ENCODE results near the gene MSH3. TPM values are rescaled to one million over a fixed set of nuclear protein-coding genes. Genes with fewer than 3 reads are reported as not detected.

Gene MSH3
- total RNA-seq, 1 donor from 2014 or later: 15.4 TPM

- Histone ChIP-seq H3K27me3 (ENCODE audit: insufficient read depth, low read length) (no peaks in the 10 kb centered on the region), H3K79me2 (ENCODE audit: insufficient read depth, low read length) (no peaks in the 10 kb centered on the region), H3K4me1 (ENCODE audit: insufficient read depth, low read length) (peaks cover 4% of the 10 kb centered on the region), H3K9ac (ENCODE audit: low read length) (no peak overlapping the region), H3K27ac (ENCODE audit: low read depth, low read length) (no peak overlapping the region), H4K20me1 (ENCODE audit: insufficient read depth, low read length) (no peaks in the 10 kb centered on the region), H3K9me3 (ENCODE audit: insufficient read depth, low read depth, low read length) (no peaks in the 10 kb centered on the region), H3K4me3 (ENCODE audit: insufficient read depth, low read depth, low read length) (no peak overlapping the region), H2AFZ (ENCODE audit: low read depth, low read length) (no peak overlapping the region), H3K4me2 (ENCODE audit: low read length) (peak overlapping the region; percentile 17), H3K36me3 (ENCODE audit: insufficient read depth, low read length) (no peaks in the 10 kb centered on the region)
- no peak for TF ChIP-seq CTCF (IDR thresholded peaks at IDR 0.05; ENCODE audit: insufficient read depth, low read depth, low read length)
- no peak for TF ChIP-seq EZH2 (IDR thresholded peaks at IDR 0.05; ENCODE audit: insufficient read depth, low read length)
- no peak overlapping the region for H3K27ac Mint-ChIP-seq (ENCODE audit: unreplicated experiment)
- DNase-seq (ENCODE audit: low read depth) (no peak), FAIRE-seq (no peak)
- H3K36me3 Mint-ChIP-seq (ENCODE audit: low read depth, unreplicated experiment): no peaks in the 10 kb centered on the region
- peaks cover 10% of the 10 kb centered on the region for H3K4me1 Mint-ChIP-seq (ENCODE audit: low read depth, unreplicated experiment)
- H3K27me3 Mint-ChIP-seq (ENCODE audit: low read depth, unreplicated experiment): no peaks in the 10 kb centered on the region
- no peaks in the 10 kb centered on the region for H3K9me3 Mint-ChIP-seq (ENCODE audit: unreplicated experiment)
- H3K4me3 Mint-ChIP-seq (ENCODE audit: unreplicated experiment): no peak overlapping the region
Observed at GRCh38 chr5:80919678-80920196, 265.3 kb downstream of the MSH3 start.

GRCh38 chr5:80920333-80920732 lies 265.9 kb downstream of the MSH3 start:
- no peak overlapping the region for H3K9ac ChIP-seq (ENCODE audit: low read length)
- Mint-ChIP-seq H3K27me3 (ENCODE audit: low read depth, unreplicated experiment) (no peaks in the 10 kb centered on the region), H3K36me3 (ENCODE audit: low read depth, unreplicated experiment) (no peaks in the 10 kb centered on the region), H3K27ac (ENCODE audit: unreplicated experiment) (no peak overlapping the region), H3K4me3 (ENCODE audit: unreplicated experiment) (no peak overlapping the region), H3K4me1 (ENCODE audit: low read depth, unreplicated experiment) (peaks cover 10% of the 10 kb centered on the region), H3K9me3 (ENCODE audit: unreplicated experiment) (no peaks in the 10 kb centered on the region)
- peaks cover 4% of the 10 kb centered on the region for H3K4me1 ChIP-seq (ENCODE audit: insufficient read depth, low read length)
- peak overlapping the region; percentile 17 for H3K4me2 ChIP-seq (ENCODE audit: low read length)
- FAIRE-seq (no peak), DNase-seq (ENCODE audit: low read depth) (no peak)
- H4K20me1 ChIP-seq (ENCODE audit: insufficient read depth, low read length): no peaks in the 10 kb centered on the region
- H3K36me3 ChIP-seq (ENCODE audit: insufficient read depth, low read length): no peaks in the 10 kb centered on the region
- no peak for TF ChIP-seq EZH2 (IDR thresholded peaks at IDR 0.05; ENCODE audit: insufficient read depth, low read length)
- no peak for TF ChIP-seq CTCF (IDR thresholded peaks at IDR 0.05; ENCODE audit: insufficient read depth, low read depth, low read length)
- no peak overlapping the region for H3K4me3 ChIP-seq (ENCODE audit: insufficient read depth, low read depth, low read length)
- no peaks in the 10 kb centered on the region for H3K27me3 ChIP-seq (ENCODE audit: insufficient read depth, low read length)
- no peaks in the 10 kb centered on the region for H3K9me3 ChIP-seq (ENCODE audit: insufficient read depth, low read depth, low read length)
- no peak overlapping the region for H2AFZ ChIP-seq (ENCODE audit: low read depth, low read length)
- H3K27ac ChIP-seq (ENCODE audit: low read depth, low read length): no peak overlapping the region
- H3K79me2 ChIP-seq (ENCODE audit: insufficient read depth, low read length): no peaks in the 10 kb centered on the region

DNA sequence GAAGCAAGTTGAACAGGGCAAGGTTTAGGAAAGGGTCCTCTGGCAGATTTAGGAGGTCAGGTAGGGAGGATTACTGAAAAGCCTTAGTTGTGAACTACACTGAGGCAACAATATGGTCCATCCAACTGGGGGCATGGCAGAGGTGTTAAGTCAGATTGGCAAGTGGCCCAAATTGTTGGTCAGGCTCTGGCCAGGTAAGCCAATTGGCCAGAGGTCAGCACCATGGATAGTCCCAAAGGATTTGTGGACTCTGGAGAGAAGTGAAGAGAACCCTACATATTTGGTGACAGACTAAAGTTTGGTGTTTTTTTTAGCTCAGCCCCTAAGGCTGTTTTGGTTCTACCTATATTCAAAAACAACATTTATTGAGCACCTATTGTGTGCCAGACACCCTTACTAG lies 266.6 kb downstream of the MSH3 start:
- DNase-seq (ENCODE audit: low read depth) (no peak), FAIRE-seq (no peak)
- H3K9me3 ChIP-seq (ENCODE audit: insufficient read depth, low read depth, low read length): no peaks in the 10 kb centered on the region
- no peak overlapping the region for H3K27ac Mint-ChIP-seq (ENCODE audit: unreplicated experiment)
- no peaks in the 10 kb centered on the region for H3K36me3 Mint-ChIP-seq (ENCODE audit: low read depth, unreplicated experiment)
- no peaks in the 10 kb centered on the region for H3K36me3 ChIP-seq (ENCODE audit: insufficient read depth, low read length)
- TF ChIP-seq EZH2 (IDR thresholded peaks at IDR 0.05; ENCODE audit: insufficient read depth, low read length) (no peak), CTCF (IDR thresholded peaks at IDR 0.05; ENCODE audit: insufficient read depth, low read depth, low read length) (no peak)
- no peaks in the 10 kb centered on the region for H4K20me1 ChIP-seq (ENCODE audit: insufficient read depth, low read length)
- no peak overlapping the region for H3K4me3 ChIP-seq (ENCODE audit: insufficient read depth, low read depth, low read length)
- no peaks in the 10 kb centered on the region for H3K79me2 ChIP-seq (ENCODE audit: insufficient read depth, low read length)
- H3K4me1 ChIP-seq (ENCODE audit: insufficient read depth, low read length): no peaks in the 10 kb centered on the region
- H3K27me3 ChIP-seq (ENCODE audit: insufficient read depth, low read length): no peaks in the 10 kb centered on the region
- H2AFZ ChIP-seq (ENCODE audit: low read depth, low read length): no peak overlapping the region
- peaks cover 4% of the 10 kb centered on the region for H3K4me1 Mint-ChIP-seq (ENCODE audit: low read depth, unreplicated experiment)
- no peak overlapping the region for H3K9ac ChIP-seq (ENCODE audit: low read length)
- H3K4me2 ChIP-seq (ENCODE audit: low read length): no peak overlapping the region
- H3K27me3 Mint-ChIP-seq (ENCODE audit: low read depth, unreplicated experiment): no peaks in the 10 kb centered on the region
- H3K9me3 Mint-ChIP-seq (ENCODE audit: unreplicated experiment): no peaks in the 10 kb centered on the region
- H3K4me3 Mint-ChIP-seq (ENCODE audit: unreplicated experiment): no peak overlapping the region
- H3K27ac ChIP-seq (ENCODE audit: low read depth, low read length): no peak overlapping the region
